Fibroblast of mammary gland (primary cell): ENCODE data around the gene SLC23A3.

Source experiments
- DNase-seq: peaks from one replicate; pipeline ENCODE4 v3.0.0-alpha.2; 2010; ENCODE audit warnings: low read depth
- H3K4me3 ChIP-seq: 2 replicates; pipeline ENCODE4 v1.5.1; 2011; ENCODE audit warnings: low read depth, mild to moderate bottlenecking, low read length, moderate library complexity; ENCODE audit not compliant: control insufficient read depth
- TF ChIP-seq, protein P1 (sequence below): conservative IDR thresholded peaks from 2 replicates; pipeline ENCODE4 v1.5.1; 2011; ENCODE audit warnings: low read depth, low read length, inconsistent platforms; ENCODE audit not compliant: control insufficient read depth, insufficient read depth

Gene SLC23A3

DNA sequence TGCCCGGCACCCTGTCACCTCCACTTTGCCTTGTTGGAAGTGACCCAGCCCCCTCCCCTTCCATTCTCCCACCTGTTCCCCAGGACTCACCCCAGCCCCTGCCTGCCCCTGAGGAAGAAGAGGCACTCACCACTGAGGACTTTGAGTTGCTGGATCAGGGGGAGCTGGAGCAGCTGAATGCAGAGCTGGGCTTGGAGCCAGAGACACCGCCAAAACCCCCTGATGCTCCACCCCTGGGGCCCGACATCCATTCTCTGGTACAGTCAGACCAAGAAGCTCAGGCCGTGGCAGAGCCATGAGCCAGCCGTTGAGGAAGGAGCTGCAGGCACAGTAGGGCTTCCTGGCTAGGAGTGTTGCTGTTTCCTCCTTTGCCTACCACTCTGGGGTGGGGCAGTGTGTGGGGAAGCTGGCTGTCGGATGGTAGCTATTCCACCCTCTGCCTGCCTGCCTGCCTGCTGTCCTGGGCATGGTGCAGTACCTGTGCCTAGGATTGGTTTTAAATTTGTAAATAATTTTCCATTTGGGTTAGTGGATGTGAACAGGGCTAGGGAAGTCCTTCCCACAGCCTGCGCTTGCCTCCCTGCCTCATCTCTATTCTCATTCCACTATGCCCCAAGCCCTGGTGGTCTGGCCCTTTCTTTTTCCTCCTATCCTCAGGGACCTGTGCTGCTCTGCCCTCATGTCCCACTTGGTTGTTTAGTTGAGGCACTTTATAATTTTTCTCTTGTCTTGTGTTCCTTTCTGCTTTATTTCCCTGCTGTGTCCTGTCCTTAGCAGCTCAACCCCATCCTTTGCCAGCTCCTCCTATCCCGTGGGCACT, 12.7 kb upstream of the SLC23A3 start:
- H3K4me3 ChIP-seq = no peak overlapping the region
- TF ChIP-seq, protein P1, sequence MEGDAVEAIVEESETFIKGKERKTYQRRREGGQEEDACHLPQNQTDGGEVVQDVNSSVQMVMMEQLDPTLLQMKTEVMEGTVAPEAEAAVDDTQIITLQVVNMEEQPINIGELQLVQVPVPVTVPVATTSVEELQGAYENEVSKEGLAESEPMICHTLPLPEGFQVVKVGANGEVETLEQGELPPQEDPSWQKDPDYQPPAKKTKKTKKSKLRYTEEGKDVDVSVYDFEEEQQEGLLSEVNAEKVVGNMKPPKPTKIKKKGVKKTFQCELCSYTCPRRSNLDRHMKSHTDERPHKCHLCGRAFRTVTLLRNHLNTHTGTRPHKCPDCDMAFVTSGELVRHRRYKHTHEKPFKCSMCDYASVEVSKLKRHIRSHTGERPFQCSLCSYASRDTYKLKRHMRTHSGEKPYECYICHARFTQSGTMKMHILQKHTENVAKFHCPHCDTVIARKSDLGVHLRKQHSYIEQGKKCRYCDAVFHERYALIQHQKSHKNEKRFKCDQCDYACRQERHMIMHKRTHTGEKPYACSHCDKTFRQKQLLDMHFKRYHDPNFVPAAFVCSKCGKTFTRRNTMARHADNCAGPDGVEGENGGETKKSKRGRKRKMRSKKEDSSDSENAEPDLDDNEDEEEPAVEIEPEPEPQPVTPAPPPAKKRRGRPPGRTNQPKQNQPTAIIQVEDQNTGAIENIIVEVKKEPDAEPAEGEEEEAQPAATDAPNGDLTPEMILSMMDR = no peak
- no peak for DNase-seq

DNA sequence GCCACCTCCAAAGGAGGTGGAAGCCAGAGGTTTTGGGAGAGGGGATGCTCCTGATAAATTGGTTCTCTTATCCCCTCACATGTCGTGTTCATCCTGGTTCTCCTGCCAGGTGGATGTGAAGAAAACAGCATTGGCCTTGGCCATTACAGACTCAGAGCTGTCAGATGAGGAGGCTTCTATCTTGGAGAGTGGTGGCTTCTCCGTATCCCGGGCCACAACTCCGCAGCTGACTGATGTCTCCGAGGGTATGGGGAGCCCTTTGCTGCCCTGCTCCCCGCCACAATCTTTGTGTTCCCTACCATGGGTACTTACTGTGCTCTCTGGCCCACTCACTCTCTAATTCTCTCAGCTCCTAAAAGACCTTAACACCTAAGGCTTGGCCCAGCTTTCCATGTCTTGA, 11.7 kb upstream of the SLC23A3 start:
- no peak overlapping the region for H3K4me3 ChIP-seq
- TF ChIP-seq, protein P1 = no peak
- no peak for DNase-seq

DNA sequence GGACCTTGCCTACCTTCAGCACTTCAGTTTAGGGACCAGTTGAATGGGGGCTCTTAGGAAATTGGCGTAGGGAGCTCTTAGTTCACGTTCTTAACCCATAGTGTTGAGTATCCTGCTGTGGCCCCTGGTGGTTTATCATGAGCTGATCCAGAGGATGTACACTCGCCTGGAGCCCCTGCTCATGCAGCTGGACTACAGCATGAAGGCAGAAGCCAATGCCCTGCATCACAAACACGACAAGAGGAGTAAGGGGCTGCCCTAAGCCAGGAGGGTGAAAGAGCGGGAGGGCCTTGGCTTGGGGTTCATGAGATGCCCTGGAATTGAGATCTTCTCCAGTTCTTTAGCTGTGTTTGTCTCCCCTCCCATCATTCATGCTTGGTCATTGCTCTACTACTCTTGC, 11.1 kb upstream of the SLC23A3 start:
- TF ChIP-seq, protein P1 = no peak
- no peak overlapping the region for H3K4me3 ChIP-seq
- DNase-seq = no peak

DNA sequence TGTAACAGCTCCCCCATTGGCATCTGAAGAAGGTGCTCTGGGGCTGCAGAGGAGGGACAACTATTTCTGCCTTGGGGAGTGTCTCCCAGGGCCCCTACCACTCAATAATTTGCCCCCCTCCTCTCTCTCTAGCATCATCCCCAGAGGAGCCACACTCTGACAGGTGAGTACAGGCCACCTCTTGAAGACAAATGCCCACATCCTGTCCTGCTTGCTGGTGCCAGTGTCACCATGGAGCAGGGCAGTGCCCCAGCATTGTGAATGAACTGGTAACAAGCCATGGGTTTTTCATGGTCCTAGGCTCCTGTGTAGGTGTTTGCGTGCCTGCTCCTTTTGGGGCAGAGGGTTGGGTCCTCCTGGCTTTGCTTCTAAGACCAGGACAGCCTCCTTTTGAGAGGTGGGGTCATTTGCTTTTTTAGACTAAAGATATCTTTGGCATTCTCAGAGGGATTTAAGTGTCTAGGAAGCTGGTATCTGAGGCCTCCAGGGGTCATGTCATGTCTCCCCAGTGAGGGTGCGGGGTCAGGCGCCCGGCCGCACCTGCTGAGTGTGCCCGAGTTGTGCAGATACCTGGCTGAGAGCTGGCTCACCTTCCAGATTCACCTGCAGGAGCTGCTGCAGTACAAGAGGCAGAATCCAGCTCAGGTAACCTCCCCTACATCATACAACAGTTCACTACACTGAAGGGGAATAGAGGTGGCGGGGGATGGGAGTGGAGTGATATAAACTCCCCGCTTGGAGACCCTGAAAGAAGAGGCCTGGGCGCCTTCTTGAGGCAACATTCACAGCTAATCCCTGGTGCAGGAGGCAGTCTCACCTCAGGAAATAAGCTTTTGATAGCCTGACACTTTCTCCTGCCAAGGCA, 10.0 kb upstream of the SLC23A3 start:
- H3K4me3 ChIP-seq = no peak overlapping the region
- no peak for DNase-seq
- TF ChIP-seq, protein P1 = no peak

DNA sequence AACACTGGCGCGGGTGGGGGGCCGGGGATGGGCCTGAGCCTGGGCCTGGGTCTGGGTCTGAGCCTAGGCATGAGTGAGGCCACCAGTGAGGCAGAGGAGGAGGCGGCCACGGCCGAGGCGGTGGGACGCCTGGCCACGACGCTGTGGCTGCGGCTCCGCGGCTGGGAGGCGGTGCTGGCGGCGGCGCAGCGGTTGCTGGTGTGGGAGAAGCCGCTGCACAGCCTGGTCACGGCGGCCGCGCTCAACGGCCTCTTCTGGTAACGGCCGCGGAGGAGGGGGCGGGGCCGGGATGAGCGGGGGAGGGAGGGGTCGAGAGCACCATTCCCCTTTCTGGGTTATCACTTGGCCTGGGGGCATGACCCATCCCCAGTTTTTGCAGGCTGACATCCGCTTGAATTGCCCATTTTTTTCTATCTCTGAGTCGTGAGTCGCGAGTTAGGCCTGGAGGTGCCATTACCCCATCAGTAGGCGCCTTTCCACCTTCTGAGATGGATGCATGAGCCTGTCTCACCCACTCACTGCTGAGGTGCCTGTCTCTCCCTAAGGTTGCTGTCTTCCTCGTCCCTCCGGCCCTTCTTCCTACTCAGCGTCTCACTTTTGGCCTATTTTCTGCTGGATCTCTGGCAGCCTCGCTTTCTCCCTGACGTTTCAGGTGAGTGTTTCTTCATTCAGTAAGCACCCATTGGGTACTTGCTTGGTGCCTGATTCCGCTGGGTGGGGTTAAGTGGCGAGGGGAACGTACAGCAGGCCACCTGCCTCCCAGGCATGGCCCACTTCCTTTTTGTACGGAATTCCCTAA, 8.7 kb upstream of the SLC23A3 start:
- DNase-seq = no peak
- TF ChIP-seq, protein P1 = no peak
- H3K4me3 ChIP-seq = peak overlapping the region; percentile 81
